ENCODE data around the gene AFF3.

The AFF3 gene

DNA sequence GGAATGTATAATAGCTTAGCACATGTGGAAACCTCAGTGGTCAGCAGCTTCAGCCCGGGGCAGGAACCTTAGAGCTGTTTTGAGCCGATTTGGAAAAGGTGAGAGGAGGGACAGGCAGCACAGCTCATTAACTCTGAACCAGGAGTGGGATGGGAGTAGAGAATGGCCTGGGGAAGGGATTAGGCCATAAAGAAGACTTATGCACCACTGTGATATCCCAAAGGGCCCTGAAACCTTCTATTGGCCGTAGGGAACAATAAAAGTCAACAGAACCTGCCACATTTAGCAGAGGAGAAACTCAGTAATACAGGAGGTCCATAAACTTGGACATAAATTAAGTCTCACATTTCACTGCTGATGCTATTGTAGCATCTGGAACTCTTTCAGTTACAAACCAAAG is 528.4 kb downstream of the AFF3 start:
- DNase-seq, result no peak
- Histone ChIP-seq H3K9me3 (ENCODE audit: control insufficient read depth, low read length) (no peaks in the 10 kb centered on the region), H4K8ac (ENCODE audit: low read length) (no peak overlapping the region), H3K4me3 (ENCODE audit: insufficient read depth in 1 of 2, low read depth in 1 of 2, low read length in 2 of 2) (no peak overlapping the region), H3K23ac (ENCODE audit: low read length in 2 of 2) (no peak overlapping the region), H2BK120ac (ENCODE audit: low read depth, low read length) (no peak overlapping the region), H3K79me1 (replicated peaks; ENCODE audit: low read length, poor library complexity, severe bottlenecking) (peaks cover 8% of the 10 kb centered on the region), H2BK12ac (ENCODE audit: low read length in 2 of 2) (no peak overlapping the region), H3K4me1 (ENCODE audit: control insufficient read depth, insufficient read depth, low read depth, low read length) (peaks cover 6% of the 10 kb centered on the region), H2AK5ac (ENCODE audit: low read length, severe bottlenecking) (no peak overlapping the region), H3K4ac (ENCODE audit: low read depth in 1 of 2, low read length in 2 of 2) (no peak overlapping the region), H2BK15ac (ENCODE audit: low read depth, poor library complexity, severe bottlenecking) (no peak overlapping the region), H3K18ac (ENCODE audit: low read depth in 1 of 2, low read length in 2 of 2) (no peak overlapping the region), H3K27me3 (ENCODE audit: control insufficient read depth in 1 of 2, insufficient read depth in 1 of 2, low read length in 2 of 2) (peaks cover 0 to 16% of the 10 kb centered on the region in 2 experiments), H2BK5ac (ENCODE audit: low read depth, low read length, poor library complexity, severe bottlenecking) (no peak overlapping the region), H3K4me2 (ENCODE audit: low read length, poor library complexity, severe bottlenecking) (no peak overlapping the region), H3K27ac (ENCODE audit: low read length, poor library complexity, severe bottlenecking) (no peak overlapping the region), H3K14ac (ENCODE audit: low read length in 2 of 2) (no peak overlapping the region), H3K36me3 (ENCODE audit: control insufficient read depth in 1 of 2, insufficient read depth in 2 of 2, low read depth in 1 of 2, low read length in 2 of 2) (peaks cover 0 to 7% of the 10 kb centered on the region in 2 experiments), H2AFZ (ENCODE audit: low read depth, low read length) (no peak overlapping the region), H4K91ac (ENCODE audit: low read length) (no peak overlapping the region), H3K9ac (ENCODE audit: low read length) (no peak overlapping the region)
- WGBS, result 42% methylated on average over 3 of the region's 3 CpGs

DNA sequence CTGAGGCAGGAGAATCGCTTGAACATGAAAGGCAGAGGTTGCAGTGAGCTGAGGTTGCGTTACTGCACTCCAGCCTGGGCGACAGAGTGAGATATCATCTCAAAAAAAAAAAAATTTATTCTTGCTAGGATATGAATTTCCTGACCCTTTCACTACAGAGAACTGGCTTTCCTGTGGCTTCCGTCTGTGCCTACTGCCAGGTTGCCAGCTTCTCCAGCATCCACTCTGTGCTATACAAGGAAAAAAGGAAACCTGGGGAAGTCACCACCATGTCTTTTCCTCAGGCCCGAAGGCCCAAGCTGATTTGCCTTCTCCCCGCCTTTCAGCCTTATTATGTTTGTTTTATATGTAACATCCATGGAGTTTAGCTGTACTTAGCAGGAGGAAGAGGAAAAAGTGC is 530.6 kb downstream of the AFF3 start:
- Histone ChIP-seq H3K27me3 (ENCODE audit: control insufficient read depth in 1 of 2, insufficient read depth in 1 of 2, low read length in 2 of 2) (peaks cover 0 to 15% of the 10 kb centered on the region in 2 experiments), H4K91ac (ENCODE audit: low read length) (no peak overlapping the region), H2BK15ac (ENCODE audit: low read depth, poor library complexity, severe bottlenecking) (no peak overlapping the region), H3K4ac (ENCODE audit: low read depth in 1 of 2, low read length in 2 of 2) (no peak overlapping the region), H3K36me3 (ENCODE audit: control insufficient read depth in 1 of 2, insufficient read depth in 2 of 2, low read depth in 1 of 2, low read length in 2 of 2) (peaks cover 0 to 7% of the 10 kb centered on the region in 2 experiments), H3K4me2 (ENCODE audit: low read length, poor library complexity, severe bottlenecking) (no peak overlapping the region), H3K9ac (ENCODE audit: low read length) (no peak overlapping the region), H2AK5ac (ENCODE audit: low read length, severe bottlenecking) (no peak overlapping the region), H3K9me3 (ENCODE audit: control insufficient read depth, low read length) (no peaks in the 10 kb centered on the region), H3K27ac (ENCODE audit: low read length, poor library complexity, severe bottlenecking) (no peak overlapping the region), H2BK120ac (ENCODE audit: low read depth, low read length) (no peak overlapping the region), H2BK5ac (ENCODE audit: low read depth, low read length, poor library complexity, severe bottlenecking) (no peak overlapping the region), H3K14ac (ENCODE audit: low read length in 2 of 2) (no peak overlapping the region), H2AFZ (ENCODE audit: low read depth, low read length) (no peak overlapping the region), H4K8ac (ENCODE audit: low read length) (no peak overlapping the region), H3K23ac (ENCODE audit: low read length in 2 of 2) (no peak overlapping the region), H2BK12ac (ENCODE audit: low read length in 2 of 2) (no peak overlapping the region), H3K4me1 (ENCODE audit: control insufficient read depth, insufficient read depth, low read depth, low read length) (peaks cover 7% of the 10 kb centered on the region), H3K4me3 (ENCODE audit: insufficient read depth in 1 of 2, low read depth in 1 of 2, low read length in 2 of 2) (no peak overlapping the region), H3K79me1 (replicated peaks; ENCODE audit: low read length, poor library complexity, severe bottlenecking) (peaks cover 10% of the 10 kb centered on the region), H3K18ac (ENCODE audit: low read depth in 1 of 2, low read length in 2 of 2) (no peak overlapping the region)
- WGBS, result 100% methylated on average over 4 of the region's 6 CpGs
- no peak for DNase-seq

DNA sequence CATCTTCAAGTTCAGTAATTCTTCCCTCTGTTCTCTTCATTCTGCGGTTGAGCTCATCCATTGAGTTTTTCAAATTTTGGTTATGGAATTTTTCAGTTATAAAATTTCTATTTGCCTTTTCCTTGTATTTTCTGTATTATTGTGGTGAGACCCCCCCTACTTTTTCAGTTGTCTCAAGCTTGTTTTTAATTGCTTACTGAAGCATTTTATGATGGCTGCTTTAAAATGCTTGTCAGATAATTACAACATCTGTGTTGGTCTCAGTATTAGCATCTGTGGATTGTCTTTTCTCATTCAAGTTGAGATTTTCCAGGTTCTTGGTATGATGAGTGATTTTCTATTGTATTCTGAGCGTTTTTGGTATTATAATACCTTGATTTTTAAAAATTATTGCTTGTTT is 531.4 kb downstream of the AFF3 start:
- H3K14ac ChIP-seq (ENCODE audit: low read length in 2 of 2), result no peak overlapping the region
- H3K4me2 ChIP-seq (ENCODE audit: low read length, poor library complexity, severe bottlenecking), result no peak overlapping the region
- WGBS, result 46% methylated on average over 1 of the region's 2 CpGs
- no peak for DNase-seq
- H2AK5ac ChIP-seq (ENCODE audit: low read length, severe bottlenecking), result no peak overlapping the region
- H3K79me1 ChIP-seq (replicated peaks; ENCODE audit: low read length, poor library complexity, severe bottlenecking), result peaks cover 10% of the 10 kb centered on the region
- H3K23ac ChIP-seq (ENCODE audit: low read length in 2 of 2), result no peak overlapping the region
- no peak overlapping the region for H2BK15ac ChIP-seq (ENCODE audit: low read depth, poor library complexity, severe bottlenecking)
- no peak overlapping the region for H2AFZ ChIP-seq (ENCODE audit: low read depth, low read length)
- peaks cover 7% of the 10 kb centered on the region for H3K4me1 ChIP-seq (ENCODE audit: control insufficient read depth, insufficient read depth, low read depth, low read length)
- H2BK5ac ChIP-seq (ENCODE audit: low read depth, low read length, poor library complexity, severe bottlenecking), result no peak overlapping the region
- H3K9me3 ChIP-seq (ENCODE audit: control insufficient read depth, low read length), result no peaks in the 10 kb centered on the region
- no peak overlapping the region for H2BK12ac ChIP-seq (ENCODE audit: low read length in 2 of 2)
- no peak overlapping the region for H4K91ac ChIP-seq (ENCODE audit: low read length)
- H3K9ac ChIP-seq (ENCODE audit: low read length), result no peak overlapping the region
- H3K4ac ChIP-seq (ENCODE audit: low read depth in 1 of 2, low read length in 2 of 2), result no peak overlapping the region
- no peak overlapping the region for H4K8ac ChIP-seq (ENCODE audit: low read length)
- H3K27me3 ChIP-seq (ENCODE audit: control insufficient read depth in 1 of 2, insufficient read depth in 1 of 2, low read length in 2 of 2), result peaks cover 0 to 15% of the 10 kb centered on the region in 2 experiments
- H3K36me3 ChIP-seq (ENCODE audit: control insufficient read depth in 1 of 2, insufficient read depth in 2 of 2, low read depth in 1 of 2, low read length in 2 of 2), result peaks cover 0 to 7% of the 10 kb centered on the region in 2 experiments
- H3K4me3 ChIP-seq (ENCODE audit: insufficient read depth in 1 of 2, low read depth in 1 of 2, low read length in 2 of 2), result no peak overlapping the region
- no peak overlapping the region for H3K27ac ChIP-seq (ENCODE audit: low read length, poor library complexity, severe bottlenecking)
- no peak overlapping the region for H3K18ac ChIP-seq (ENCODE audit: low read depth in 1 of 2, low read length in 2 of 2)
- H2BK120ac ChIP-seq (ENCODE audit: low read depth, low read length), result no peak overlapping the region

DNA sequence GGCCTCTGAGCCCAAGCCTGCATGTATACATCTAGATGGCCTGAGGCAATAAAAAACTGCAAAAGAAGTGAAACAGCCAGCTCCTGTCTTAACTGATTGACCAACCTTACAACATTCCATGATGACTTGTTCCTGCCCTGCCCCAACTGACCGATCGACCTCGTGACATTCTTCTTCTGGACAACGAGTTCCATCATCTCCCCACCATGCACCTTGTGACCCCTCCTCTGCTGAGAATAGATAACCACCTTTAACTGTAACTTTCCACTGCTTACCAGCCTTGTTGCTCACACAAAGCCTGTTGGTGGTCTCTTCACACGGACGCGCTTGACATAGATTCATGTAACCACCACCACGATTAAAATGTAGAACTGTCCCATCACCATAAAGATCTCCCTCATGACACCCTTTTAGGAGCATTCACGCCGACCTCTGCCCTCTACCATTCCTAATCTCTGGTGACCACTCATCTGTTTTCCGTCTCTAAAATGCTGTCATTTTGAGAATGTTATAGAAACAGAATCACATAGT is 532.5 kb downstream of the AFF3 start:
- DNase-seq, result no peak
- H2BK15ac ChIP-seq (ENCODE audit: low read depth, poor library complexity, severe bottlenecking), result no peak overlapping the region
- WGBS, result 76% methylated on average over 10 of the region's 11 CpGs

More for the DNA sequence above, 532.5 kb downstream of the AFF3 start:
- Histone ChIP-seq H2BK120ac (ENCODE audit: low read depth, low read length) (no peak overlapping the region), H3K23ac (ENCODE audit: low read length in 2 of 2) (no peak overlapping the region), H2AK5ac (ENCODE audit: low read length, severe bottlenecking) (no peak overlapping the region), H3K79me1 (replicated peaks; ENCODE audit: low read length, poor library complexity, severe bottlenecking) (peaks cover 5% of the 10 kb centered on the region), H3K4me1 (ENCODE audit: control insufficient read depth, insufficient read depth, low read depth, low read length) (peaks cover 12% of the 10 kb centered on the region), H3K9me3 (ENCODE audit: control insufficient read depth, low read length) (no peaks in the 10 kb centered on the region), H4K8ac (ENCODE audit: low read length) (peak overlapping the region; percentile 4), H3K14ac (ENCODE audit: low read length in 2 of 2) (no peak overlapping the region), H3K18ac (ENCODE audit: low read depth in 1 of 2, low read length in 2 of 2) (no peak overlapping the region), H4K91ac (ENCODE audit: low read length) (no peak overlapping the region), H3K4me2 (ENCODE audit: low read length, poor library complexity, severe bottlenecking) (no peak overlapping the region), H3K27me3 (ENCODE audit: control insufficient read depth in 1 of 2, insufficient read depth in 1 of 2, low read length in 2 of 2) (peaks cover 0 to 14% of the 10 kb centered on the region in 2 experiments), H3K36me3 (ENCODE audit: control insufficient read depth in 1 of 2, insufficient read depth in 2 of 2, low read depth in 1 of 2, low read length in 2 of 2) (no peaks in the 10 kb centered on the region), H3K4ac (ENCODE audit: low read depth in 1 of 2, low read length in 2 of 2) (no peak overlapping the region), H2BK5ac (ENCODE audit: low read depth, low read length, poor library complexity, severe bottlenecking) (no peak overlapping the region), H3K4me3 (ENCODE audit: insufficient read depth in 1 of 2, low read depth in 1 of 2, low read length in 2 of 2) (no peak overlapping the region), H2BK12ac (ENCODE audit: low read length in 2 of 2) (no peak overlapping the region), H3K9ac (ENCODE audit: low read length) (no peak overlapping the region), H3K27ac (ENCODE audit: low read length, poor library complexity, severe bottlenecking) (no peak overlapping the region), H2AFZ (ENCODE audit: low read depth, low read length) (no peak overlapping the region)

All from mesenchymal stem cell (in vitro differentiated cells and primary cell).